NT2/D1 (cell line): ENCODE measurements around the gene DOCK1.

Source experiments
- DNase-seq: peaks from one replicate; pipeline ENCODE4 v3.0.0-alpha.2; 2011; ENCODE audit warnings: low read depth, low spot score
- H3K27me3 ChIP-seq: 2 replicates; pipeline ENCODE4 v1.6.0; 2011; ENCODE audit warnings: mild to moderate bottlenecking; ENCODE audit not compliant: insufficient read length, insufficient read depth
- H3K36me3 ChIP-seq: 2 replicates; pipeline ENCODE4 v1.6.1; 2011; ENCODE audit warnings: mild to moderate bottlenecking, low read length, mixed read lengths; ENCODE audit not compliant: insufficient read depth, insufficient read length
- H3K4me1 ChIP-seq: 2 replicates; pipeline ENCODE4 v1.5.1; 2011; ENCODE audit not compliant: insufficient read depth, insufficient read length
- H3K4me3 ChIP-seq: 2 replicates; pipeline ENCODE4 v1.5.1; 2011; ENCODE audit warnings: low read depth; ENCODE audit not compliant: insufficient read length
- H3K9ac ChIP-seq: 2 replicates; pipeline ENCODE4 v1.6.0; 2011; ENCODE audit warnings: low read depth; ENCODE audit not compliant: insufficient read length
- H3K9me3 ChIP-seq: 2 replicates; pipeline ENCODE4 v1.5.1; 2011; ENCODE audit warnings: mild to moderate bottlenecking, low read length; ENCODE audit not compliant: insufficient read depth
- SUZ12 ChIP-seq: IDR thresholded peaks from 2 replicates; pipeline ENCODE4 v1.6.1; 2011; ENCODE audit not compliant: insufficient read length, insufficient read depth; ENCODE audit errors: extremely low read depth
- YY1 ChIP-seq: IDR thresholded peaks from 2 replicates; pipeline ENCODE4 v1.6.1; 2011; ENCODE audit not compliant: insufficient read length, insufficient read depth
- ZNF274 ChIP-seq: IDR thresholded peaks from 2 replicates; pipeline ENCODE4 v1.6.1; 2011; ENCODE audit warnings: mild to moderate bottlenecking, low read depth, low read length

DOCK1 gene

GRCh38 chr10:126945351-126946030, 40.3 kb downstream of the DOCK1 start:
- DNase-seq: no peak
- Histone ChIP-seq H3K9me3 (peaks cover 12% of the 10 kb centered on the region), H3K27me3 (no peaks in the 10 kb centered on the region), H3K9ac (no peak overlapping the region), H3K4me1 (no peaks in the 10 kb centered on the region), H3K36me3 (peaks cover 8% of the 10 kb centered on the region), H3K4me3 (no peak overlapping the region)
- no peak for TF ChIP-seq YY1
- no peak for TF ChIP-seq SUZ12
- no peak for TF ChIP-seq ZNF274

- TF ChIP-seq ZNF274 (no peak), SUZ12 (no peak), YY1 (no peak)
- H3K4me1 ChIP-seq: no peaks in the 10 kb centered on the region
- H3K27me3 ChIP-seq: no peaks in the 10 kb centered on the region
- H3K36me3 ChIP-seq: peaks cover 8% of the 10 kb centered on the region
- DNase-seq: no peak
- H3K9me3 ChIP-seq: peaks cover 25% of the 10 kb centered on the region
- H3K4me3 ChIP-seq: no peak overlapping the region
- H3K9ac ChIP-seq: no peak overlapping the region
Measured at GRCh38 chr10:126946746-126947145, 41.5 kb downstream of the DOCK1 start.

- no peak overlapping the region for H3K9ac ChIP-seq
- DNase-seq: no peak
- peaks cover 8% of the 10 kb centered on the region for H3K36me3 ChIP-seq
- no peaks in the 10 kb centered on the region for H3K4me1 ChIP-seq
- H3K27me3 ChIP-seq: no peaks in the 10 kb centered on the region
- TF ChIP-seq SUZ12 (no peak), YY1 (no peak), ZNF274 (no peak)
- H3K4me3 ChIP-seq: no peak overlapping the region
- H3K9me3 ChIP-seq: peaks cover 39% of the 10 kb centered on the region
Measured at GRCh38 chr10:126948355-126949160, 43.3 kb downstream of the DOCK1 start.

- Histone ChIP-seq H3K36me3 (peaks cover 8% of the 10 kb centered on the region), H3K27me3 (no peaks in the 10 kb centered on the region), H3K4me3 (no peak overlapping the region), H3K4me1 (no peaks in the 10 kb centered on the region), H3K9ac (no peak overlapping the region), H3K9me3 (peaks cover 39% of the 10 kb centered on the region)
- TF ChIP-seq SUZ12: no peak
- no peak for TF ChIP-seq YY1
- TF ChIP-seq ZNF274: no peak
- no peak for DNase-seq
Measured at GRCh38 chr10:126949161-126949503, 43.9 kb downstream of the DOCK1 start.

- TF ChIP-seq ZNF274: no peak
- no peak for TF ChIP-seq YY1
- no peak for TF ChIP-seq SUZ12
- Histone ChIP-seq H3K4me3 (no peak overlapping the region), H3K36me3 (peaks cover 8% of the 10 kb centered on the region), H3K4me1 (no peaks in the 10 kb centered on the region), H3K9ac (no peak overlapping the region), H3K27me3 (no peaks in the 10 kb centered on the region), H3K9me3 (peaks cover 39% of the 10 kb centered on the region)
- DNase-seq: no peak
Measured at GRCh38 chr10:126950401-126951105, 45.3 kb downstream of the DOCK1 start.

GRCh38 chr10:126953886-126954285, 48.7 kb downstream of the DOCK1 start:
- no peak overlapping the region for H3K9ac ChIP-seq
- no peak for TF ChIP-seq ZNF274
- no peak for TF ChIP-seq SUZ12
- TF ChIP-seq YY1: no peak
- peaks cover 3% of the 10 kb centered on the region for H3K36me3 ChIP-seq
- no peak overlapping the region for H3K4me3 ChIP-seq
- peaks cover 29% of the 10 kb centered on the region for H3K9me3 ChIP-seq
- DNase-seq: no peak
- H3K4me1 ChIP-seq: no peaks in the 10 kb centered on the region
- H3K27me3 ChIP-seq: no peaks in the 10 kb centered on the region

DNA sequence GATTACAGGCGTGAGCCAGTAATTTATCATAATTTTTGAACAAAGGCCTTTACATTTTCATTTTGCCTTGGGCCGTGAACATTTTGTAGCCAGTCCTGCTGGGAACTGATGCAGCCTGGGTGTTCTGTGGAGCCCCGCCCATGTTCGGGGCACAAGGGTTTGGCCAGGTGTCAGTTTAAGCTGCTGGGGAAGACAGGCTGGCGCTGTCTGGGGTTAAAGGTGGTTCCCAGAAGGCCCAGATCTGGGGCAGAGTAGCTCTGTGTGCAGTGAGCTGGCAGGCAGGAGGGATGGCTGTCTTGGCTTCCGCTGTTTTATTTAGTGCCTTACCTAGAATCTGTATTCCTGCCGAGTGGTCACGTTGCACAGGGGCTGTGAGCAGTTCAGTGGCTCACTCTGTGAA, 50.2 kb downstream of the DOCK1 start:
- no peaks in the 10 kb centered on the region for H3K4me1 ChIP-seq
- no peak for DNase-seq
- H3K4me3 ChIP-seq: no peak overlapping the region
- H3K27me3 ChIP-seq: no peaks in the 10 kb centered on the region
- peaks cover 27% of the 10 kb centered on the region for H3K9me3 ChIP-seq
- H3K9ac ChIP-seq: no peak overlapping the region
- no peak for TF ChIP-seq SUZ12
- peaks cover 3% of the 10 kb centered on the region for H3K36me3 ChIP-seq
